HG03045 (cell line): ENCODE results near the gene ATXN7L1.

Experiments used
- ATAC-seq: cut with Tn5 transposase; IDR thresholded peaks from one replicate; pipeline ENCODE4 v1.9.1; 2021; ENCODE audit warnings: mild to moderate bottlenecking, moderate library complexity; ENCODE audit not compliant: unreplicated experiment

The ATXN7L1 gene

GRCh38 chr7:105830405-105831301 lies 45.7 kb downstream of the ATXN7L1 start:
- no peak for ATAC-seq

DNA sequence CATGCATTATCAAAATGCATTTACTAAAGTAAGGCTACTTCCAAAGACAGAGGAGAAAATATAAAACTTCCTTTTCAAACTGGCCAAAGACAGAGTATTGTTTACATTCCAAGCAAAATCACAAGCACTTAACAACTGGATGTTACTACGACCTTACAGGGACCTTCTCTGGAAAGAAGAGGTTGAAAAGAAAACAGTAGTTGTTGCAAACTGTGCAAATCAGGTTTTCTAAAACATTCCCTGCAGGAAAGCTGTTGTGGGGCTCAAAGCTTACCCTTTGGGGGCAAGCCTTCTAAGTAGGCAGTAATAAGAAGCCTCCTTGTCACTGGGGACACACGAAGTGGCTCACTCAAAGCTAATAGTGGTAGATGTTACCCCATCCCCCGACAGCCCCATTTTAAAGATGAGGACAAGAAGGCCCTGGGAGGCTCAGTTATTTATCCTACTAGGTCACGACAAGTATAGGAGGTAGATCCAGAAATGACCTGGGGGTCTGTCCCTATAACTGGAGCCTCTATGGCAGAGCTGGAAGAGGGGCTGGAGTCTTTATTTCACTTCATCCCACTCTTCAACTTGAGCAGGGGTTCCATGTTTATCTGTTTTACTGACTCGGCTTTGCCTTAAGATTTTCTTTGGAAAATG lies 46.6 kb downstream of the ATXN7L1 start:
- no peak for ATAC-seq

GRCh38 chr7:105828141-105828540 lies 48.3 kb downstream of the ATXN7L1 start:
- no peak for ATAC-seq

- ATAC-seq, result no peak
Measured at GRCh38 chr7:105827151-105827875, 49.1 kb downstream of the ATXN7L1 start.

DNA sequence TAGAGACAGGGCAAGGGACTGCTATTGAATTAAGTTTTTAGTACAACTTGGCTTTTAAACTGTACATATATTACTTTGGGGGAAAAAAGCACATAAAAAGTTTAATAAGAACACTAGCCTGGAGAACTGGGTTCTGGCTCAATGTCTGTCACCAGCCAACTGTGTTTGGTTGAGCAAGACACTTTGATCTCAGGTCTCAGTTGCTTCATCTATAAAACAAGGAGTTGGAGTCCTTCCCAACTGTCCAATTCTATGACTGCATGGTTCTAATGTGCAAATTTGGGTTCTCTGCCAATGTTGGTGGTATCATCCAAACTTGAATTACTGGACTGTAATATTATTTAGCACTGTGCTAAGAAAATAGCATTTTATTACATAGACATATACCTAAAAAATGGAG lies 50.3 kb downstream of the ATXN7L1 start:
- no peak for ATAC-seq

- ATAC-seq, result no peak
Measured at GRCh38 chr7:105825371-105825770, 51.0 kb downstream of the ATXN7L1 start.

GRCh38 chr7:105822806-105823205 lies 53.6 kb downstream of the ATXN7L1 start:
- no peak for ATAC-seq

- ATAC-seq, result no peak
Measured at GRCh38 chr7:105821527-105821926, 54.9 kb downstream of the ATXN7L1 start.

GRCh38 chr7:105820363-105821066 lies 55.9 kb downstream of the ATXN7L1 start:
- ATAC-seq, result no peak

DNA sequence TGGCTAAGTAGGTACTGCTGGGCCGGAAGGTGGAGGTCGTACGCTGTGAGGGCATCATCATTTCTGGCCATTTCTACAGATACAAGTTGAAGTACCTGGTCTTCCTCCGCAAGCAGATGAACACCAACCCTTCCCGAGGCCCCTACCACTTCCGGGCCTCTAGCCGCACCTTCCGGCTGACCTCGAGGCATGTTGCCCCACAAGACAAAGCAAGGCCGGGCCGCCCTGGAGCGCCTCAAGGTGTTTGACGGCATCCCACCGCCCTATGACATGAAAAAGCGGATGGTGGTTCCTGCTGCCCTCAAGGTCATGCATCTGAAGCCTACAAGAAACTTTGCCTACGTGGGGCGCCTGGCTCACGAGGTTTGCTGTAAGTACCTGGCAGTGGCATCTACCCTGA lies 56.8 kb downstream of the ATXN7L1 start:
- ATAC-seq, result no peak

- no peak for ATAC-seq
Measured at GRCh38 chr7:105816954-105817615, 59.3 kb downstream of the ATXN7L1 start.

- ATAC-seq, result no peak
Measured at GRCh38 chr7:105816266-105816843, 60.0 kb downstream of the ATXN7L1 start.

DNA sequence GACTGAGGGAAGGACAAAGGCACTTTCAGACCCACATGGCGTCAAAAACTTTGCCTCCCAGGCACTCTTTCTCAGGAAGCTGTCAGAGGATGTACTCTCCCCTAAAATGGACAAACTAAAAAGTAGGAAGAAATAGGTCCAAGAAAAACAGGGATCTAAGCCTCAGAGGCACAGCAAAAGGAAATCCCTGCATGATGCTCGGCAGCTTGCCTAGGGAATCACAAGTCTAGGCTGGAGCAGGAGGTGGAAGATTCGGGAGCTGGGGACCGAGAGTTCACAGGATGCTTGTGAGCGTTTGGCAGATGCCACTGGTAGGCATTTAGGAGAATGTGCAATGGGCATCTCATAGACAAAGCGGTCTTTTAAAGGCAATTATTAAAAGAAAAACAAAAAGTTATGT lies 60.8 kb downstream of the ATXN7L1 start:
- no peak for ATAC-seq

DNA sequence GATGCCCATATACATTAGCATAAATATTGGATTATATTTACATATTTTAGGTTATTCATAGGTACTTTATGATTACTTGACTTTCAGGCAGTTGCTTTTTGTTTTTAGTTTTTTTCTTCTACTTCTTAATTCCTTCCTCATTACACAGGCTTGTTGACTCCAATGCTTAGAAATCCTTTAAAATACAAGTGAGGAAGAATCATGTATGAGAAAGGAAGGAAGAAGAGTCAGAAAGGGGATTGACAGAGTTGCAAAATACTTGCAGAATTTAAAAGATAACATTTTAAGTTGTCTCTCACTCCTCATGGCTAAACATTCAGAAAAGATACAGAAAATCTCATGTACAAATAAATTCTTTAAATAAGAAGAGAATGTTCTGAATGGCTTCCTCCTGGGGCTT lies 61.9 kb downstream of the ATXN7L1 start:
- ATAC-seq, result no peak

- no peak for ATAC-seq
Measured at GRCh38 chr7:105811189-105811847, 65.1 kb downstream of the ATXN7L1 start.

DNA sequence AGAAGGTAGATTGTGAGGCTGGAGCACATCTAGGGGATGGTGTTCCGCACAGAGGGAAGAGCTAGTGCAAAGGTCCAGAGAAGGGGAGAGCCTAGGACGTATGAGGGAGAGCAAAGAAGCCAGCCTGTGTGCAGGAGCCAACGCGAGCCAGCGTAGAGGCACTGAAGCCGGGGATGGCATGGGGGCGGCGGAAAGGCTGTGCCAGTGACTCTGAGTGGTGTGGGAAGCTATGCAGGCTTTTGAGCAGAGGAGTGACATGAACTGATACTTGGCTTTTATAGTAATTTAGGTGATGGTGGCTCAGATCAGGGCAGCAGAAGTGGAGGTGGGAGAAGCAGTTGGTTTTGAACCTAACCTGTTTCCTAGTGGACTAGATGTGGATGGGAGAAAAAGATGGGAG lies 65.8 kb downstream of the ATXN7L1 start:
- ATAC-seq, result no peak

- peak; percentile 98 for ATAC-seq
Measured at GRCh38 chr7:105808703-105809590, 67.5 kb downstream of the ATXN7L1 start.

DNA sequence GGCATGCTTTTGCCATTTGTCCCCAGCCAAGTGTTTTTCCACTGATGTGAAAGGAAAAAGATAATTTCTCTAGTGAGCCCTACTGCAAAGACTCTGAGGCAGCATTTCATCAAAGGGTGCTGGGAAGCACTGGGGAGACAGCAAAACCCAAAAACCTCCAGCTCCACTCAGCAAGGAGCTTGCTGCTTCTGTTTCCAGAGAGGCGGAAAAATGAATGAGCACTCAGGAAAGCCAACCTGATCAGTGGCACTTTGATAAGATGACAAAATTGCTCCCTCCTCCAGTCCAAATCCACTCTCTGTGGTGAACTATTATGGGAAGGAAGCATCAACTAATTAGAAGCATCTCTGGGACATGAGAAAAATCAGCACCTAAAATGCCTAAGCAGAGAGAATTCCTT lies 68.2 kb downstream of the ATXN7L1 start:
- ATAC-seq, result no peak

DNA sequence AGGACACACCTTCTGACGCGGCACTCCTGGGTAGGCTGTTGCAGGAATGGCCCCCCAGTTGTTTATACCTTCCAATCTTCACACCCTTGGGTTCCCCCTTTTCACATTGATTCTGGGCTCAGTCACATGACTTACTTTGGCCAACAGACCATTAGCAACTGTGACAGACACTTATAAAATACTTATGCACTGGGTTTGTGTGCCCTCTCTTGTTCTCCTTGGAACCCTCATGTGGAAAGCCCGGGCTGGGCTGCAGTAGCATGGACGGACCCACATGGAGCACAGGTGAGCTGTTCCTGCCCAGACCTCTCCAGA lies 69.0 kb downstream of the ATXN7L1 start:
- ATAC-seq, result no peak
